Lower leg skin (tissue), 4 donors: ENCODE results near the gene PYDC1. TPM values are rescaled to one million over a fixed set of nuclear protein-coding genes. Genes with fewer than 3 reads are reported as not detected.

Source experiments
- DNase-seq, 2 donors: peaks; one replicate each; pipeline ENCODE4 v3.0.0-alpha.2; 2019; ENCODE audit warnings: low spot score in 2 of 2
- H3K4me3 ChIP-seq: fragments of 200-600 bp; sonication (generic); 2 replicates; pipeline ENCODE4 v1.5.1; 2017; ENCODE audit warnings: mild to moderate bottlenecking, low read depth; ENCODE audit not compliant: poor library complexity, severe bottlenecking
- CTCF ChIP-seq, 3 donors: fragments of 450-650 bp; IDR thresholded peaks; one replicate each; pipeline ENCODE4 v1.5.1; 2016; ENCODE audit warnings: antibody characterized with exemption in 3 of 3, mild to moderate bottlenecking in 3 of 3, moderate library complexity in 2 of 3
- POLR2A ChIP-seq, 2 donors: fragments of 450-650 bp; IDR thresholded peaks; one replicate each; pipeline ENCODE4 v1.6.1; 2016 to 2017; ENCODE audit warnings: antibody characterized with exemption in 2 of 2, mild to moderate bottlenecking in 1 of 2, moderate library complexity in 1 of 2
- WGBS, 2 donors: methylation state at CpG; one replicate each; pipeline ENCODE4 v1.1.5; 2018; 5-methylcytosine and 5-hydroxymethylcytosine counted together
- intact Hi-C: fragments of 100-400 bp; cut with DNase I; formaldehyde crosslinking; loops from one replicate; pipeline ENCODE4 v1.15.0; 2023; ENCODE audit warnings: low total_unique reads
- total RNA-seq, 4 donors: library from RNA; depleted of rRNA; stranded (reverse); fragments of >200 nt; gene quantifications; one replicate each; pipeline ENCODE4 v1.1.0, GENCODE V29; 2016

Gene PYDC1
- total RNA-seq, 4 donors from 2014 or later, result 4.8 to 17.5 (median 12.9) TPM

- DNase-seq, result no peak
- no peak overlapping the region for H3K4me3 ChIP-seq
- intact Hi-C loops, result no loop called here
- TF ChIP-seq POLR2A (IDR thresholded peaks at IDR 0.05) (no peak), CTCF (IDR thresholded peaks at IDR 0.05) (no peak)
- WGBS, 2 donors, result 86 to 88% methylated on average over 3 of the region's 3 CpGs
Measured at GRCh38 chr16:31188450-31189411, 28.2 kb downstream of the PYDC1 start.

- intact Hi-C loops, result no loop called here
- WGBS, 2 donors, result 76 to 82% methylated on average over 8 of the region's 8 CpGs
- no peak for DNase-seq
- TF ChIP-seq CTCF (IDR thresholded peaks at IDR 0.05) (no peak), POLR2A (IDR thresholded peaks at IDR 0.05) (no peak)
- H3K4me3 ChIP-seq, result no peak overlapping the region
Measured at GRCh38 chr16:31187808-31188189, 29.1 kb downstream of the PYDC1 start.

GRCh38 chr16:31186930-31187807, 29.8 kb downstream of the PYDC1 start:
- WGBS, 2 donors, result 75 to 81% methylated on average over 10 of the region's 10 CpGs
- TF ChIP-seq CTCF (IDR thresholded peaks at IDR 0.05), result no peak
- no peak for TF ChIP-seq POLR2A (IDR thresholded peaks at IDR 0.05)
- intact Hi-C loops, result no loop called here
- no peak for DNase-seq
- no peak overlapping the region for H3K4me3 ChIP-seq

GRCh38 chr16:31186176-31186575, 30.8 kb downstream of the PYDC1 start:
- no peak overlapping the region for H3K4me3 ChIP-seq
- intact Hi-C loops, result no loop called here
- 83 to 85% methylated on average over 7 of the region's 7 CpGs for WGBS, 2 donors

GRCh38 chr16:31185339-31185738, 31.6 kb downstream of the PYDC1 start:
- 67 to 69% methylated on average over 5 of the region's 5 CpGs for WGBS, 2 donors
- intact Hi-C loops, result no loop called here
- no peak overlapping the region for H3K4me3 ChIP-seq
- TF ChIP-seq POLR2A (IDR thresholded peaks at IDR 0.05) (no peak), CTCF (IDR thresholded peaks at IDR 0.05) (no peak)
- DNase-seq, result no peak

More at GRCh38 chr16:31186176-31186575, 30.8 kb downstream of the PYDC1 start:
- DNase-seq, result no peak
- TF ChIP-seq CTCF (IDR thresholded peaks at IDR 0.05) (no peak), POLR2A (IDR thresholded peaks at IDR 0.05) (no peak)
